Heart left ventricle (tissue), 13 donors: ENCODE data around the gene DYSF.

ENCODE experiments used
- CTCF ChIP-seq, 12 donors: fragments of 200-600 bp; sonication (generic) in 4 of 12; IDR thresholded peaks; one replicate each; pipeline versions ENCODE4 v1.5.0 to v1.8.0; 2018 to 2022; ENCODE audit warnings: antibody characterized with exemption in 12 of 12, mild to moderate bottlenecking in 5 of 12
- POLR2A ChIP-seq, 2 donors: fragments of 450-650 bp; IDR thresholded peaks; one replicate each; pipeline ENCODE4 v1.6.1; 2017; ENCODE audit warnings: antibody characterized with exemption in 2 of 2, mild to moderate bottlenecking in 2 of 2, moderate library complexity in 2 of 2
- donor health status: ischemic (EF 13 %, LVEDD 7.1; RV severe dilation, severe dysfunction).
- donor health status: DM: no; HTN: yes; CAD: no.
- donor health status: DM: no; HTN: no; CAD: no.
- donor health status: ischemic (EF 25% LVEDD 6.9; RV normal size, moderate dysfunction).
- donor health status: ischemic (EF 25% LVEDD 5.7; RV mildly dilated, moderate dysfunction).
- donor health status: ischemic (EF 35%, LVEDD 5.7; RV mildly dilated, moderate dysfunction).
- donor health status: nonischemic (EF 11% LVEDD 7.7; RV severe dilation, severe dysfunction).
- donor health status: DM: yes; HTN: yes; CAD: no.
- donor health status: PGD.
- donor health status: ischemic (EF 29% LVEDD 5.4; RV normal size, mild dysfunction).
- donor health status: nonischemic (EF 23%, LVEDD 6.1; RV moderate dilation, normal function).

GRCh38 chr2:71605781-71606241 is 152.4 kb downstream of the DYSF start:
- no peak for TF ChIP-seq CTCF (IDR thresholded peaks at IDR 0.05)
- no peak for TF ChIP-seq POLR2A (IDR thresholded peaks at IDR 0.05)
